Stomach (tissue), 9 donors: ENCODE data around the gene SFXN1. TPM values are rescaled to one million over a fixed set of nuclear protein-coding genes. Genes with fewer than 3 reads are reported as not detected.

ENCODE experiments used
- DNase-seq, 2 donors: peaks; one replicate each; pipeline versions ENCODE4 v3.0.0 to v3.0.0-alpha.2; 2013 to 2019
- H3K27ac ChIP-seq, 5 donors: fragments of 200-600 bp in 4 of 5; sonication (generic) in 4 of 5; one replicate each; pipeline ENCODE4 v1.5.1; 2013 to 2019; ENCODE audit warnings: mild to moderate bottlenecking in 1 of 5, moderate library complexity in 1 of 5
- H3K27me3 ChIP-seq, 3 donors: fragments of 200-600 bp; sonication (generic); one replicate each; pipeline ENCODE4 v1.5.1; 2017 to 2019; ENCODE audit warnings: mixed run types in 1 of 3
- H3K36me3 ChIP-seq, 4 donors: fragments of 200-600 bp; sonication (generic); 1 replicate in 3 of 4; 2 replicates in 1 of 4; pipeline ENCODE4 v1.5.1; 2016 to 2019
- H3K4me1 ChIP-seq, 4 donors: fragments of 200-600 bp; sonication (generic); one replicate each; pipeline ENCODE4 v1.5.1; 2016 to 2019
- H3K4me3 ChIP-seq, 4 donors: fragments of 200-600 bp; sonication (generic) in 3 of 4; one replicate each; pipeline ENCODE4 v1.5.1; 2016 to 2019; ENCODE audit warnings: mild to moderate bottlenecking in 1 of 4
- H3K9me3 ChIP-seq, 4 donors: fragments of 200-600 bp; sonication (generic); one replicate each; pipeline ENCODE4 v1.5.1; 2016 to 2019
- CTCF ChIP-seq, 7 experiments: fragments of 450-650 bp in 4 of 7; fragments of 200-600 bp in 3 of 7; sonication (generic) in 3 of 7; IDR thresholded peaks; one replicate each; pipeline ENCODE4 v1.5.1; 2016 to 2019; ENCODE audit warnings: antibody characterized with exemption in 7 of 7, control low read depth in 2 of 7, mild to moderate bottlenecking in 1 of 7
- EP300 ChIP-seq: sonication (generic); formaldehyde crosslinking; IDR thresholded peaks from one replicate; pipeline ENCODE4 v1.6.1; 2017; ENCODE audit warnings: antibody characterized with exemption
- POLR2A ChIP-seq, 4 donors: fragments of 450-650 bp; IDR thresholded peaks; one replicate each; pipeline ENCODE4 v1.6.1; 2016; ENCODE audit warnings: antibody characterized with exemption in 4 of 4, control low read depth in 2 of 4, mild to moderate bottlenecking in 1 of 4, moderate library complexity in 1 of 4
- POLR2AphosphoS5 ChIP-seq, 3 donors: sonication (generic); formaldehyde crosslinking; IDR thresholded peaks; one replicate each; pipeline ENCODE4 v1.6.1; 2016; ENCODE audit warnings: antibody characterized with exemption in 3 of 3
- whole genome bisulfite sequencing, 5 donors: extraction: QIAGEN DNeasy Blood & Tissue Kit in 3 of 5; methylation state at CpG; one replicate each; pipeline versions ENCODE4 v1.1.5 to v1.1.7; 2013 to 2018; 5-methylcytosine and 5-hydroxymethylcytosine counted together
- intact Hi-C: fragments of 100-400 bp; cut with DNase I; formaldehyde crosslinking; loops from one replicate; pipeline ENCODE4 v1.15.1; 2023; ENCODE audit warnings: low total_unique reads
- polyA plus RNA-seq, 3 donors: library from polyadenylated mRNA; stranded (reverse); fragments of 200-250 nt; gene quantifications; one replicate each; pipeline ENCODE4 v1.2.3, GENCODE V29; 2013
- total RNA-seq, 5 donors: library from RNA; depleted of rRNA; stranded (reverse); fragments of >200 nt; gene quantifications; one replicate each; pipeline versions ENCODE4 v1.1.0 to v1.2.3, GENCODE V29; 2014 to 2016
- donor health status: healthy with polysubstance abuse.
- donor health status: Bipolar disorder and iron deficiency.
- donor health status: healthy.

SFXN1 gene
- total and polyA plus RNA-seq, 8 donors = 8.3 to 33.6 (median 14.0) TPM

GRCh38 chr5:175576591-175576990, 98.2 kb downstream of the SFXN1 start:
- intact Hi-C loops = no loop called here
- Histone ChIP-seq H3K36me3 (no peaks in the 10 kb centered on the region), H3K27ac (no peak overlapping the region), H3K27me3 (peaks cover 0 to 25% (median 0%) of the 10 kb centered on the region in 3 donors), H3K9me3 (no peaks in the 10 kb centered on the region), H3K4me1 (no peaks in the 10 kb centered on the region), H3K4me3 (no peak overlapping the region)
- no peak for DNase-seq
- WGBS, 5 donors = 65 to 89% (median 76%) methylated on average over 6 of the region's 6 CpGs
- TF ChIP-seq POLR2A (IDR thresholded peaks at IDR 0.05) (no peak), EP300 (no peak), POLR2AphosphoS5 (IDR thresholded peaks at IDR 0.05) (no peak), CTCF (IDR thresholded peaks at IDR 0.05) (no peak)

Other genes starting within 250 kb of the SFXN1 start
- under 1 TPM in 1 of 5 donors, not detected in 4; 0.55 TPM for gene DRD1, start 34.4 kb upstream of the SFXN1 start, total RNA-seq
- gene DRD1, start 34.4 kb upstream of the SFXN1 start, polyA plus RNA-seq = under 1 TPM in 1 of 3 donors, not detected in 2; 0.08 TPM
- gene HRH2, start 179.5 kb downstream of the SFXN1 start, total RNA-seq = 10 to 100 TPM in 2 of 5 donors, 1 to 10 TPM in 1, under 1 TPM in 2; 0.58 to 44.6 (median 5.0) TPM
- 10 to 100 TPM in 1 of 3 donors, 1 to 10 TPM in 2; 4.0 to 11.3 (median 4.3) TPM for gene HRH2, start 179.5 kb downstream of the SFXN1 start, polyA plus RNA-seq